OCI-LY3 (cell line): Measurements from ENCODE around the gene PNPLA3.

ENCODE experiments used
- CTCF ChIP-seq: fragments of 200-600, 300-600 bp; sonication (generic); IDR thresholded peaks from 2 replicates; pipeline ENCODE4 v1.5.1; 2014; ENCODE audit warnings: antibody characterized with exemption, low read length, low read depth
- EZH2phosphoT487 ChIP-seq: fragments of 200-600 bp; shearing (Covaris generic); IDR thresholded peaks from 2 replicates; pipeline ENCODE4 v1.6.1; 2018; ENCODE audit warnings: antibody characterized with exemption, mixed run types, low read depth

- no peak for TF ChIP-seq CTCF
- TF ChIP-seq EZH2phosphoT487 = no peak
Measured at GRCh38 chr22:43951966-43952365, 28.4 kb downstream of the PNPLA3 start.
